Progenitor cell of endocrine pancreas (in vitro differentiated cells): ENCODE measurements around the gene TMEM45A. TPM values are rescaled to one million over a fixed set of nuclear protein-coding genes. Genes with fewer than 3 reads are reported as not detected.
"Not testable (repeated sequence)": the region's sequence is repeated elsewhere in the genome, so short reads cannot be mapped to it uniquely, and the experiment has no call there.

Source experiments
- DNase-seq: peaks from one replicate; pipeline ENCODE4 v3.0.0; 2021; ENCODE audit warnings: low spot score; ENCODE audit not compliant: unreplicated experiment
- H3K27ac Mint-ChIP-seq: 2 replicates; pipeline ENCODE4 v1.8.0; 2021; ENCODE audit warnings: mild to moderate bottlenecking, moderate library complexity, mixed read lengths
- H3K27me3 Mint-ChIP-seq: 2 replicates; pipeline ENCODE4 v1.8.0; 2021; ENCODE audit warnings: mixed read lengths
- H3K36me3 Mint-ChIP-seq: 2 replicates; pipeline ENCODE4 v1.8.0; 2022; ENCODE audit warnings: mixed read lengths; ENCODE audit not compliant: insufficient read depth
- H3K4me1 Mint-ChIP-seq: 2 replicates; pipeline ENCODE4 v1.8.0; 2021; ENCODE audit warnings: low read depth, mixed read lengths
- H3K4me3 Mint-ChIP-seq: 2 replicates; pipeline ENCODE4 v1.8.0; 2021; ENCODE audit warnings: low read depth, mild to moderate bottlenecking, moderate library complexity, mixed read lengths
- H3K9me3 Mint-ChIP-seq: 2 replicates; pipeline ENCODE4 v1.8.0; 2021; ENCODE audit warnings: low read depth, mixed read lengths
- CTCF ChIP-seq: fragments of 200-600 bp; sonication (generic); IDR thresholded peaks from one replicate; pipeline ENCODE4 v1.5.0; 2021; ENCODE audit warnings: antibody characterized with exemption, mild to moderate bottlenecking; ENCODE audit not compliant: unreplicated experiment
- total RNA-seq: library from RNA; stranded (reverse); gene quantifications from 2 replicates; pipeline ENCODE4 v1.2.1, GENCODE V29; 2021

The TMEM45A gene
- total RNA-seq, 1 donor from 2014 or later = 13.6 TPM

GRCh38 chr3:100581650-100582049 is 89.2 kb downstream of the TMEM45A start:
- no peak for DNase-seq
- Mint-ChIP-seq H3K27me3 (no peaks in the 10 kb centered on the region), H3K4me3 (no peak overlapping the region), H3K4me1 (no peaks in the 10 kb centered on the region), H3K27ac (no peak overlapping the region), H3K36me3 (no peaks in the 10 kb centered on the region), H3K9me3 (peaks cover 19% of the 10 kb centered on the region)
- no peak for TF ChIP-seq CTCF

- DNase-seq, H3K4me1 Mint-ChIP-seq, H3K27ac Mint-ChIP-seq, H3K4me3 Mint-ChIP-seq, H3K27me3 Mint-ChIP-seq, H3K36me3 Mint-ChIP-seq: not testable (repeated sequence)
- peaks cover 19% of the 10 kb centered on the region for H3K9me3 Mint-ChIP-seq
Measured at GRCh38 chr3:100582157-100582556, 89.7 kb downstream of the TMEM45A start.

- no peaks in the 10 kb centered on the region for H3K4me1 Mint-ChIP-seq
- no peak for TF ChIP-seq CTCF
- no peak overlapping the region for H3K27ac Mint-ChIP-seq
- no peaks in the 10 kb centered on the region for H3K27me3 Mint-ChIP-seq
- H3K4me3 Mint-ChIP-seq = no peak overlapping the region
- DNase-seq = no peak
- H3K36me3 Mint-ChIP-seq = no peaks in the 10 kb centered on the region
- H3K9me3 Mint-ChIP-seq = peaks cover 19% of the 10 kb centered on the region
Measured at GRCh38 chr3:100584101-100584660, 91.8 kb downstream of the TMEM45A start.

- no peak overlapping the region for H3K27ac Mint-ChIP-seq
- no peak overlapping the region for H3K4me3 Mint-ChIP-seq
- peaks cover 19% of the 10 kb centered on the region for H3K9me3 Mint-ChIP-seq
- DNase-seq = no peak
- peaks cover 3% of the 10 kb centered on the region for H3K4me1 Mint-ChIP-seq
- H3K36me3 Mint-ChIP-seq = no peaks in the 10 kb centered on the region
- H3K27me3 Mint-ChIP-seq = no peaks in the 10 kb centered on the region
- TF ChIP-seq CTCF = no peak
Measured at GRCh38 chr3:100586832-100587231, 94.4 kb downstream of the TMEM45A start.

GRCh38 chr3:100588251-100588650 is 95.8 kb downstream of the TMEM45A start:
- Mint-ChIP-seq H3K9me3 (peaks cover 19% of the 10 kb centered on the region), H3K4me3 (no peak overlapping the region), H3K4me1 (peaks cover 3% of the 10 kb centered on the region), H3K27ac (no peak overlapping the region), H3K27me3 (no peaks in the 10 kb centered on the region), H3K36me3 (no peaks in the 10 kb centered on the region)
- no peak for TF ChIP-seq CTCF
- DNase-seq = no peak

GRCh38 chr3:100590114-100590839 is 97.9 kb downstream of the TMEM45A start:
- Mint-ChIP-seq H3K9me3 (peaks cover 12% of the 10 kb centered on the region), H3K36me3 (no peaks in the 10 kb centered on the region), H3K27ac (no peak overlapping the region), H3K4me3 (no peak overlapping the region), H3K27me3 (no peaks in the 10 kb centered on the region), H3K4me1 (peaks cover 3% of the 10 kb centered on the region)
- peak; percentile 24 for DNase-seq
- peak; percentile 89 for TF ChIP-seq CTCF
